Measurements from ENCODE around the gene FAM107B. TPM values are rescaled to one million over a fixed set of nuclear protein-coding genes. Genes with fewer than 3 reads are reported as not detected.
"Not testable (repeated sequence)": the region's sequence is repeated elsewhere in the genome, so short reads cannot be mapped to it uniquely, and the experiment has no call there.

Gene FAM107B
- total and polyA plus RNA-seq, 11 donors, result 1.9 to 27.6 (median 4.9) TPM

- Histone ChIP-seq H3K4me1 (no peaks in the 10 kb centered on the region), H3K36me3 (no peaks in the 10 kb centered on the region), H3K27ac (no peak overlapping the region), H3K4me3 (no peak overlapping the region), H3K27me3 (peaks cover 0 to 2% (median 0%) of the 10 kb centered on the region in 9 donors), H3K9me3 (peaks cover 0 to 4% (median 0%) of the 10 kb centered on the region in 12 donors)
- WGBS, 4 donors, result 51 to 90% (median 77%) methylated on average over 2 of the region's 2 CpGs
- TF ChIP-seq CTCF (IDR thresholded peaks at IDR 0.05), result no peak
- no peak for TF ChIP-seq POLR2A (IDR thresholded peaks at IDR 0.05)
- ATAC-seq, result no peak
- no peak for DNase-seq
- intact Hi-C loops (cut with DNase I), result no loop called here
Measured at GRCh38 chr10:14724931-14725330, 49.8 kb downstream of the FAM107B start.

DNA sequence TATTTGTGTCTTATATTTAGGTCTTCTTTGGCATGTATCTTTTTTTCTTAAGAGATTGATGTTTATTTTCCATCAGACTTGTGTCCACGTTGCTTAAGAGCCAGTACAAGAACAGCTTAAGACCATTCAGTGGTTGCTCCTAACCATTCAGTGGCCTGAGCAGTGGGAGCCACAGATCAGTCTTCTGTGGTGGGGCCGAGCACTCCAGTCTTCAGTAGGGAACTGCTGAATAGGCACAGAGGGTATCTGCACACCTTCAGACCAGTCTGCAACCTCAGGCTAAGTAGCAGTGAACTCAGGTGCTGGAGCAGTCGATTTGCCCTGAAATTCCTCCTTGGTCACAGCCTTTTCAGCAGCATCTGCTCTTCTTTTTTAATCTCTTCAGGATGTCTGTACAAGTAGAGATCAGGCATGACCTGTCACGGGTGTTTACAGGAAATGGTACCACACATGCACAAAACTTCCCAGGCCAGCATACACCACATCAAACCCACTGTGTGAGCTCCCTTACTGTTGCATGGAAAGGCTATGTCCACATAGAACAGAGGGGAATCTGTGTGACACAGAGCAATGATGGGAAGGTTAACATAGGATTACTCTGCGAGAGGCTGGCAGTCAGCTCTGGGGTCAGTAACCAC is 51.5 kb downstream of the FAM107B start:
- Histone ChIP-seq H3K27ac (no peak overlapping the region), H3K27me3 (peaks cover 0 to 2% (median 0%) of the 10 kb centered on the region in 9 donors), H3K4me3 (no peak overlapping the region), H3K9me3 (peaks cover 0 to 4% (median 0%) of the 10 kb centered on the region in 12 donors), H3K36me3 (no peaks in the 10 kb centered on the region), H3K4me1 (no peaks in the 10 kb centered on the region)
- TF ChIP-seq POLR2A (IDR thresholded peaks at IDR 0.05), result no peak
- no peak for TF ChIP-seq CTCF (IDR thresholded peaks at IDR 0.05)
- 70 to 73% (median 73%) methylated on average over 5 of the region's 5 CpGs for WGBS, 4 donors
- DNase-seq, result no peak
- intact Hi-C loops (cut with DNase I), result no loop called here
- no peak for ATAC-seq

DNA sequence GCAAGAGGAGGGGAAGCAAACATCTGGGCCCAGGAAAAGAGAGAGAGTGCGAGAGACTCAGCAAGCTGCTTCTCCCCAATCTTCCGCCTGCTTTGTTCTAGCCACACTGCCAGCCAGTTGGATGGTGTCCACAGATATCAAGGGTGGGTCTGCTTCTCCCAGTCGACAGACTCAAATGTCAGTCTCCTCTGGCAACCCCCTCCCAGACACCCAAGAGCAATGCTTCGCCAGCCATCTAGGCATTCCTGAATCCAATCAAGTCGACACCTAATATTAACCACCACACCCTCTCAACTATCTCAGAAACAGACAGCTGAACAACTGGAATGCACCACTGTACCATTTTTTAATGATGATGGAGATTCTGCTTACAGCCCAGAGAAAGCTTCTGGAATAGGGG is 57.1 kb downstream of the FAM107B start:
- no peaks in the 10 kb centered on the region for H3K36me3 ChIP-seq
- no peaks in the 10 kb centered on the region for H3K9me3 ChIP-seq
- H3K27ac ChIP-seq, result no peak overlapping the region
- no peak for DNase-seq
- no peak overlapping the region for H3K4me3 ChIP-seq
- H3K4me1 ChIP-seq, result no peaks in the 10 kb centered on the region
- H3K27me3 ChIP-seq, result no peaks in the 10 kb centered on the region
- intact Hi-C loops (cut with DNase I), result no loop called here
- WGBS, 4 donors, result 65 to 85% (median 69%) methylated on average over 5 of the region's 5 CpGs
- TF ChIP-seq POLR2A (IDR thresholded peaks at IDR 0.05) (no peak), CTCF (IDR thresholded peaks at IDR 0.05) (no peak)
- no peak for ATAC-seq

DNA sequence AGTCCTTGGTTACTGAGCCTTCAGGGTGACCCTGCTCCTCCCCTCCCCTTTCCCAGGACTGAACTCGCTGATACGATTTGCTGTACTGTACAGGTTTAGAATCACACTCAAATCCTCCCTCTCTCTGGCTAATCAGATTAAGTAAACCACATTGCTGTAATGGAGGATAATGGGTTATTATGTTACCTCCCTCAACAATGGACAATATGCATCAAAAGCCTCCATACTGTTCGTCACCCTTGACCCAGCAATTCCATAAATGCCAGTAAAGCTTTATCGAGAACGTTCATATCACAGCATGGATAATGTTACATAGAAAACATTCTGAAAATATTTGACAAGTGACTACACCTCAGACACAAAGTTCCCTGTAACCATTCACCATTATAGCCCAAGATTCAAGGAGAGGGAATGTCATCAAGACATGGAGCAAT is 61.7 kb downstream of the FAM107B start:
- Histone ChIP-seq H3K9me3 (no peaks in the 10 kb centered on the region), H3K4me1 (no peaks in the 10 kb centered on the region), H3K4me3 (no peak overlapping the region), H3K27me3 (no peaks in the 10 kb centered on the region), H3K36me3 (no peaks in the 10 kb centered on the region), H3K27ac (no peak overlapping the region)
- 61 to 71% (median 67%) methylated on average over 5 of the region's 5 CpGs for WGBS, 4 donors
- intact Hi-C loops (cut with DNase I), result no loop called here
- ATAC-seq (no peak), DNase-seq (no peak)
- no peak for TF ChIP-seq POLR2A (IDR thresholded peaks at IDR 0.05)

- H3K27ac ChIP-seq; H3K27me3 ChIP-seq; ATAC-seq; H3K36me3 ChIP-seq; DNase-seq; H3K4me1 ChIP-seq; intact Hi-C loops (cut with DNase I); H3K9me3 ChIP-seq; H3K4me3 ChIP-seq: not testable (repeated sequence)
- WGBS, 4 donors, result 76 to 83% (median 82%) methylated on average over 3 of the region's 3 CpGs
Measured at GRCh38 chr10:14709344-14709743, 65.4 kb downstream of the FAM107B start.

Measured in heart left ventricle (tissue), 16 donors.